GM19324 (cell line): ENCODE results near the gene MET.
"Not testable (repeated sequence)": the region's sequence is repeated elsewhere in the genome, so short reads cannot be mapped to it uniquely, and the experiment has no call there.

Experiments used
- ATAC-seq: cut with Tn5 transposase; IDR thresholded peaks from one replicate; pipeline ENCODE4 v1.9.1; 2021; ENCODE audit warnings: mild to moderate bottlenecking, moderate library complexity; ENCODE audit not compliant: unreplicated experiment, low FRiP score

Gene MET

DNA sequence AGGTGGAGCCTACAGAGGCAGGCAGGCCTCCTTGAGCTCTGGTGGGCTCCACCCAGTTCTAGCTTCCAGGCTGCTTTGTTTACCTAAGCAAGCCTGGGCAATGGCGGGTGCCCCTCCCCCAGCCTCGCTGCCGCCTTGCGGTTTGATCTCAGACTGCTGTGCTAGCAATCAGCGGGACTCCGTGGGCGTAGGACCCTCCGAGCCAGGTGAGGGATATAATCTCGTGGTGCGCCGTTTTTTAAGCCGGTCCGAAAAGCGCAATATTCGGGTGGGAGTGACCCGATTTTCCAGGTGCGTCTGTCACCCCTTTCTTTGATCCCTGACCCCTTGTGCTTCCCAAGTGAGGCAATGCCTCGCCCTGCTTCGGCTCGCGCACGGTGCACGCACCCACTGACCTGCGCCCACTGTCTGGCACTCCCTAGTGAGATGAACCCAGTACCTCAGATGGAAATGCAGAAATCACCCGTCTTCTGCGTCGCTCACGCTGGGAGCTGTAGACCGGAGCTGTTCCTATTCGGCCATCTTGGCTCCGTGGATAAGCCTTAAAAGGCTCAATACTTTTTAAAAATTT, 52.0 kb downstream of the MET start:
- ATAC-seq = not testable (repeated sequence)

DNA sequence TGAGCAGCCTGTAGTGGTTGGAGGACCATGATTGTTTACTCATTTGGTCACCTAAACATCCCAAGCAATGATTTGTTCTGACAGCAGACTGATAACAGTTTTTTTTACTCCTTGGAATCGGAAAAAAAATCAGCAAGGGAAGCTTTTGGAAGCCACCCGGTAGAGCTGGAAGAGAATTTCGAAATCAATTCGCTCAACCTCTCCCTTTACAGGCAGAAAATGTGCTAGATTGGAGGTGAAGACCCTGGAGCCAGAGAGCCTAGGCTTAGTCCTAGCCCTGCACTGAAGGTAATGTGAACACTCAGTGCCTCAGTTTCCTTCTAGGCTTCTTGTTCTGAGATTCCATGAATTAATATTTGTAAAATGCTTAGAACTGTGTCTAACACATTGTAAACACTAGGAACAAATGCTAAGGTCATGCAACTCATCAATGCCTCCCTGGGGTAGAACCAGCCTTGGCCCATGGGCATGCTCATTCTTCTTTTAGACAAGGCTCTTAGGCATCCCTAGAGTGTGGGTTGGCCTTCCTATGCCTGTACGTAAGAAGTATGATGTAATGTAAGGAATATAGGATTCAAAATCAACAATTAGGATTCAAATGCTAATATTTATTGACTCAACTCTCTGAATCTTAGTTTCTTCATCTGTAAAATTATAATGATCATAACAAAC, 52.7 kb downstream of the MET start:
- no peak for ATAC-seq

DNA sequence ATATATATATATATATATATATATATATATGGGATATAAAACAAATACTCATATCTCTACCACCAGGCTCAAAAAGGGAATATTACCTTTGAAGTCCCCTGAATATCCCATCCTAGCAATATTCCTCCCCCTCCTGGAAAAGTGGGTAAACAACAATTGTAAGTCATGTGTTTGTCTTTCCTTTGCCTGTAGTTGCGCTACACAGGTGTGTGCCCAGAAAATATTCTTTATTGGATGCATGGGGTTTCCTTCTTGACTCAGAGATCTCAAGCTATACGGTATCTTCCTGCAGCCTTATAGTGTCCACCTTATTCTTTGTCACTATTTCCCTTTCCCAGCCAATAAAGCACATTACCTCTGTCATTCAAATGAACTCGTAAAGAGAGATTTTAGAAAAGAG, 54.2 kb downstream of the MET start:
- ATAC-seq = no peak

DNA sequence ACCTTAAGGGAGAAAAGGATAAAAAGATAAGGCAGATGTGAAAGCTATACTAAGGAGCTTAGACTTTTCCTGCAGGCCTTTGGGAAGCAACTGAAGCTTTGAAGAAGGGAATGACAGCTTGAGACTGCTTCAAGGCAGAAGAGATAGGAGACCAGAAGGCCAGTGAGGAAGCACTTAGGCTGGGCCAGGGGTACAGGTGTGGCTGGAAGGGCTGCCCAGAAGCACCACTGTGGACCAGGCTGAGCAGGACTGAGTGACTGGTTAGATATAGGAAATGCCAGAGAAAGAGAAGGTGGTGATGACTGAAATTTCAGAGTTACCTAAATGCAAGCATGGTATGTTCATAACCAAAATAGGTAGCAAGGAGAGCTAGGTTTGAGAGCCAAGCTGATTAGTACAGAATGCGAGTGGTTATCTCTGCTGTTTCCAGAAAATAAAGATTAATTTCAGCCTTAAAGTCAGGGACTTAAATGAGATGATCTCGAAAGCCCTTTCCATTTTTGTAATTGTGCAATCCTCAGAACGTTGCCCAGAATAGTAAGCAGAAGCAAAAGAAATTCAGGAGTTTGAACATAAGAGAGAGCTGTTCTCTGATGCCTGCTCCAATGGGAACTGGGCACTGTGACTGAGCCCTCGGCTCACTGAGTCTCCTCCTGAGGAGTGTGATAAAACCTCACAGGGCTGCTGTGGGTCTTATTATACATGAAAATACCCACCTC, 54.9 kb downstream of the MET start:
- no peak for ATAC-seq

DNA sequence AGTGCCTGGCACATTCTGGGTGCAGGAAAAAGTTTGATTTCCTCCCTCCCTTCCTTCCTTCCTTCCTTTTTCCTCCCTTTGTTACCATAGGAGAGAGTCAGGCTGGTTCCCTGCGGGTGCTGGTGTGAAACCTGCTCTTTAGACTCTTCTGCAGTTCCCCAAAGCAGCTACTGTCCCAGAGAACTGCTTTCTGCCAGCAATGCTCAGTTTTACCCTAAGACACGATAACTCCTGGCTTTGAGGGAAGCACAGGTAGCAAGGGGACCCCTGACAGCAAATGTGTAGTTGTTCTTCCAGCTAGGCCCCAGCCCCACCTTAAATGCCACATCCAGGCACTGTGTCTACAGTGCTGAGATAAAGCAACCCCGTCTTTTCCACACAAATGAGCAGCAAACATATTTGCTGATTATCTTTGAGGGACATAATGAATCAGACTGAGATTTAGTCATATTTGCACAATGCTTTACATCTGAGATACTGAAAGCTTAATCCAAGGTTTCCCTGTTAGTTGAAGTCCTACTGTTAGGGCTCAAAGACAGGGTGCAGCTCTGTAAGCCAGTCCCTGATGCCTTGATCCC, 55.5 kb downstream of the MET start:
- ATAC-seq = no peak

DNA sequence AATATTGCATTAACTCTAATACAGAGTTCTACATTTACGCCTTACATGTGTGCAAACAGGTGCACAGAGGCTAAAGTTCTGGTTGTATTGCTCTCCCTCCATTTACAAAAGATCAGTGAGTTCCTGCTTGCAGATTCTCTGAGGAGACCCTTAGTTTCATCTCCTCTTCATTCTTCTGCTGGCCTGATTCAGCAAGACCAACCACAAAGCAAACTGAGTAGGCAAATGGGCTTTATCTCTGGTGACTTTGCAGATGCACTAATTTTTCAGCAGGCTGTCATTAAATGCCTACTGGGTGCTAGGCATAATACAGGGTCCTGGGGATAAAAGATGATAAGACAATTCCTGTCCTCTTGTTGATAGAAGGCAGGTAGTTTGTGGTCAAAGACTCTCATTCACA, 56.4 kb downstream of the MET start:
- ATAC-seq = no peak

DNA sequence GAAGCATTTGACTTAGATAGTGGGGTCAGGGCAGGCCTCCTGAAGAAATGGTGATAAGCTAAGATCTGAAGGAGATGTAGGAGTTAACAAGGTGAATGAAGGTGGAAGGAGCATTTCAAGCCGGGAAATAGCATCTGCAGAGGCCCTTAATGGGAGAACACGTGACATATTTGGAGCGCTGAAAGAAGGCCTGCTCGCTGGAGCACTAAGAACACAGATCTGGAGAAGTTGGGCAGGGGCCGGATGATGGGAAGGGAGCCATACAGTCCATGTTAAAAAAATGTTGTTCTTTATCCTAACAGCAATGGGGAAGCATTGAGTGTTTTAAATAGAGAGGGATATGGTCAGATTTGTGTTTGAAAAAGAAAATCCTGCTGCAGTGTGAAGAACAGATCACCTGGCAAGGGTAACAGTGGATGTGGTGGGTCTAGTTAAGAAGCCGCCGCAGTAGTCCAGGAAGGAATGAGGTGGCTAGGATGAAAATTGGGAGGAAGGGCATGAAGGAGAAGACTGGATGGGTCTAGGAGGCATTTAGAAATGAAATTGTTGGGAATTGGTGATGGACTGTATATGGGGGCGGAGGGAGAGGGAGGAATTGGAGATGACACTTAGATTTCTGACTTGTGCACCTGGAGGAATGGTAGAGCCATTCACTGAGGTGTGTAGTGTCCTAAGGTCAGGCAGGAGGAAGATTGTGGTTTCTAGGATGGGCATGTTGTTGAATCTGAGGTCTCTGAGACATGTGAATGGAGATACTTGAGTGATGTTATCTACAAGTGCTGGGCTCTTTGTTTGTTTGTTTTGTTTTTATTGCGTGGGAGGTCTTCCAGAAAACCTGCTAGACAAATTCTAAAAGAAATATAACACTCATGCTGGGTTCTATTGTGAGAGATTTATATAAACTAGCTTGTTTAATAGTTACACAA, 58.4 kb downstream of the MET start:
- ATAC-seq = no peak

DNA sequence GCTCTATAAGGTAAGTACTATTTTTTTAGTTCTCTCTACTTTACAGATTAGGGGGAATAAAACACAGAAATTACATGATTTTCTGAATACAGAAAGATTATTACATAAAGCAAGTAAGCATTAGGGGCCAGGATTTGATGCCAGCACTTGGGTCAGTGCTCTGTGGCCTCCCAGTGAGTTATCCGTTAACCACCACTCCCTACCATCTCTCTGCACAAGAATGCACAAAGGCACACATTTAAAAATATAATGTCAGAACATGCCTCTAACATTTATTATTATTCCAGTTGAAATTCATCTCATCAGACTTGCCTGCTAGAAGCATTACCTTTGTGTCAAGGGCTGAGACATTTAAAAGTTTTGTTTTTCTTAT, 59.0 kb downstream of the MET start:
- ATAC-seq = no peak

DNA sequence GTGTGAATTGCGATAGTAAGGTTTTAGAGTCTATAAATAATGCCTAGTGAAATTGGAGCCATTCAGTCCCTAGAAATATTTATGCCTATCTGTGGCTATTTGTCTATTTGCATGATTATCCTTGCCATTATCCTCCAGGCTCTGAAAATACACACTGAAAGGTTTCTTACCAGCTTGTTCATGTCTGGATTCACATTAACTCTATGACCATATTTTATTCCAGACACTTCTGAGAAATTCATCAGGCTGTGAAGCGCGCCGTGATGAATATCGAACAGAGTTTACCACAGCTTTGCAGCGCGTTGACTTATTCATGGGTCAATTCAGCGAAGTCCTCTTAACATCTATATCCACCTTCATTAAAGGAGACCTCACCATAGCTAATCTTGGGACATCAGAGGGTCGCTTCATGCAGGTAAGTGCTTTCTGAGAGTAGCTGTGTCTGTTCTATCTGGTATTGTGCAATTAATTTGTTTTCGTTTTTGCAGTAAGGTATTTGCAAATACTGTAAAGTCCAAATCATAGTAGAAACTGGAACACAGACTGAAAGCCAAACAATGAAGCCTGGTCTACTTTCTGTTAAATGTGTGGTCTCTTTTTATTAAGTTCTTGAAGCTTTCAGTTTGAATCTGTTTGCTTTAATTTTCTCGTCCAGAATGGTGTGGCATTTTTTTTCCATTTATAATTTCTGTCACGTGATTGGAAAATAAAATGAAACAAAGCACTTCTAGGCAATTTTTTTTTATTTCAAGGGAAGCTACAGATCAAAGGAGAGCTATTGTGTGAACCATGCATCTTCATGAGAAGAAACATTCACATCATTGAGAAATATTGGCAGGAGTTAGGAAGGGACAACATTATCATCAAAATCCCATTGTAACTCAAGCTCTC, 59.7 kb downstream of the MET start:
- ATAC-seq = no peak

DNA sequence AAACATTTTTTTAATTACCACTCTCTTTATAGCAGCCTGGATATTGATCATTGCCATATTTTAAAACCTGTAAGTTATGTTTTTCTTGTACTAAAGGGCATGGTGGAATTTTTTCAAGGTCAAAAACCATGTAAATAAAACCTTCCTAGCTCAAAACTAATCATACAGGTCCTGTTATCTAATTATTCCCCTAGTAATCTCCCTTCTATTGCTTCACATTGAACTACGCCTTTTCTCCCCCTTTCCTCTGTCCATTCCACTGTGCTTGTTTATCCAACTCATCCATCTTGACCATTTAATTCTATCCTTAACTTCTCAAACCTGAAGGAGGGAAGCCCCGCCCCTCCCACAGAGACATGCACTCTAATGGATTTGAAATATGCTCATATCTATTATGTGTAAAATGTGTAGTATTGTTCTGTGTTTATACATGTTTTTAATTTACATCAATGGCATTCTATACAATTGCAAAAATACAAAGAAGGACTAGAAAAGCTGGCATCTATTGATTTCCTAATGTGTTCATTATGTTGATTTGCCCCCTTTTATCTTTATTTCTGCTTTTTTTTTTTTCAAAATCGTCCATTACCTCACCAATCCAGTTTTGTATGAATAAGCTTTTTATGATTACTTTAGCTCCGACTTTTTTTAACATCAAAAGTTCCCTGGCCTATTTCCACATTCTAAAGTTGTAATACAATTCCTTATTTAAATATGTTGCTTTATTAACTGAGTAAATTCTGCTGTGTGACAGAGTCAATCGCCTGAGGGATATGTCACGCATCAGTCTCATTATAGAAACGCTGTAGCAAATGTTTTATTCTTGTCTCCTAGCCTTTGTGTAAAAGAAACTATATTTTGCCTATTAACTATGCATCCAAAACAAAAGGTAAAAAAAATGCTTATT, 61.0 kb downstream of the MET start:
- ATAC-seq = no peak

DNA sequence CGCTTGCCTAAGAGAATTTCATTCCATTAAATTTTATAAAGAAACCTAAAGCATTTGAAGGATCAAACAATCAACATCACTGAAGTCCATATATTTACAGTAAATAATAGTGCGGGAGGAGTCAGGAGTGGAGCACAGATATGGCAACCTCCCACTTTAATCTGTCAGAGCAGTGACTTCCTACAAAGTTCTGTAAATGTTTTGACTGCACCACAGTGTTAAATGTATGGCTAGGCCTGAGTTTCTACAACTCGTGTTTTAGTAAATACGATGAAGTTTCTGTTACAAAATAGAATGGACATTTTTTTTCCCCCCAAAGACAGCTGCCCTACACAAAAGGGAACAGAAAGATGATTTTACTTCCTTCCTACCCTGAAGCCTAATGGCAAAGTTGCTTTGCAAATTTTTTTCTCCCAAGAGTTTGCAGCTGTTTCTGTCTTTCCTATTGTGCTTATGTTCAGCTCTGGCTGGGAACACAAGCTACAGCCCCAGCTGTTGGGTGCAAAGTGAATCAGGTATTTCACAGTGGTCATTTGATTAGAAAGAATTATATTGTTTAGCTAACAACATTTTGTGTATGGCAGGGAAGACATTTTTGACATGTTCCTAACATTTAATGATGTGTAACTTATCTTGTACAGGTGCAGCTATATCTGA, 62.1 kb downstream of the MET start:
- ATAC-seq = no peak

DNA sequence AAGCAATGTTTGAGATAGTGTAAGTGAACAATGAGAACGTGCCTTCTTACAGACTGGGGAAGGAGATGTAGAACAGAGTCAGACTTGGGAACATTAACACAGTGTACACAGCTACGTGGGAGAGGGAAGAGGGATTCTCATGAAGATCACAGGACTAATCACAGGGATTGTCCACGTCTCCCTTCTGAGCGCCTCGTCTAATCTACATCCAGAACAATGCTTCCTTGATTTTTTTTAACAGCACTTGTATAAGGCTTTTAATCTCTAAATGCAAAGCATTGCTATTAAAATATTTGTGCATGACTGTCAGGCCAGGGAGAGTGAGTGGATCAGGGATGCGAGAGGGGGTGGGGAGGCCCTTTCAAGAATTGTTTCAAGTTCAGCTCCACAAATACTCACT, 62.7 kb downstream of the MET start:
- ATAC-seq = no peak

DNA sequence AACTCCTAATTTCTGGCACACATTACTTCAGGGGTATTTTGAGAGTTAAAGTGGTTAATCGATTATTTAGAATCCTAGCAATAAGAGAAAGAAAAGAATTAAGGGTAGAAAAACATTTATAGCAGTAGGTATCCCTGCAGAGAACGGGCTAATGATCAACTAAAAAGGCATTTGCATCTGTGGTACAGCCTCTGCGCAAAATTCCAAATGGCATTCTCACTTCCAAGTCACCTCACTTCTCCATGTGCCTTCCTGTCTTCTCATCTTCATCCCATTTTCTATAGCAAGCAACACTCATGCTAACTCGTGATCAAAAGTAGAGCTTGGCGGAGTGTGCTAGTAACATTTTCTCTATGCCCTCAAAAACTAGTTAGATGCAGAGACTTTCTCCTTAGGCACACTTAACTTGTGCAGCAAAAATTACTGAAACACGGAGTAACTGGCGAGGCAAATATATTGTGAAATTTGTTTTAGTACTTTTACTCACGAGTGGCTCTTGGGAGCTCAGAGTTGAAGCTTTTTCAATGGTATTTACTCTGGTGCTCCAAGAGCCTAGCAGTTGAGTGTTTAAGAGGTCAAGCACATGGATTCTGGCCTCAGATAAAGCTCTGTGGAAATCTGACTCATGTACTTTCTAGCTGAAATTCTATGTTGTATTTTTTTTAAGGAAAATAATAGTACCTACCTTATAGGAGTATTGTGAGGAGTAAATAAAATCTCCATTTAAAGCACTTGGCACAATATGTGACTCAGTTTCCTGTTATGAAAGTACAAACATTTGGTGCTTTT, 65.1 kb downstream of the MET start:
- no peak for ATAC-seq

DNA sequence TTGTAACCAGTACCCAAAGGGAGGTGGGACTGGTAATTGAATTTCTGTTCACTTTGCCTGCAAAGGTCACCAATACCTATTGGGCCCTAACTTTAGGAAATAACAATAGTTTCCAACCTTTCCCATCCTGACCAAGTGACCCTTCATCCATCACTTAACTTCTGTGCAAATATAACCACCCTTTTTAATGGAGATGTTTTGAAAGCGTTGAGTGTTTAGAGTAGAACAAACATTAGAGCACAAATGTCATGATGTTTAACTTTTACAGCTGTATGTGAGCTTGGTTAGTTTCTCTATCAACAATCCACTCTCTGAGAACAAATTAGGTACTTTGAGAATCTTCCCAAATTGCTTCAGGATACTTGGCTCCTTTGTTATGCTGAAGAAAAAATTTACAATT, 66.4 kb downstream of the MET start:
- no peak for ATAC-seq

DNA sequence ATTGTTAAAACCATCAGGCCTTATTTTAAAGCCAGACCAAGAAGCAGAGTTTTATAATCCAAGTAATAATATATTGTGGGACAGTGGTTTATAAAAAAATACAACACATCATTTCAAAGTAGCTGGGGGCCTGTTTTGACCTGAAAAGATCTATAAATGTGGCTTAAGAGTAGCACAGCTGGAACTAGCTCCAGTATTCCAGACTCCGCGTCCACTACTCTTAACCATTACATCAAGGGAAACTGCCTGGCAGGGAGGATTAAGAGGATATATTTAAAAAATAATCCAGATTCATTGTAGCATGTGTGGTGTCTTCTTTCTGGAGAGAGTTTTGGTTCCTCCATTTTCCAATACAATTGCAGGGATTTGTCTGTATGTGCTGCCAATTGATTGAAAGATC, 67.3 kb downstream of the MET start:
- ATAC-seq = no peak

DNA sequence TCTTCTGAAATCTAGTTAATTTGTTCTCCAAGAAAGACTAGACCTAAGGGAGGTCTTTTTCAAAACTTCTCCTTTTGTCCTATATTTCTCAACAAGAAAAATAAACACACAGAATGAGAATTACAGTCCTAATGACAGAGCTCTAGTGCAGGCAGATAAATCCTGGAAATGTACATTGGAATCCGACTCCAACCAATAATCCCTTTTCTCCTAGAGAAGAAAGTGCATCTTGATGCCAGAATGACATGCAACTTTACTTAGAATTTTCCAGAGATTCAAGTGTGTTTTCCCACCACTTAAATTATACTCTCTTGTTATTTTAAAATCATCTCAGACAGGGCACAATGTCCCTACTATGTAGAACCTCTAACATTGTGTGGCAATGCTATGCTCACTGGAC, 68.2 kb downstream of the MET start:
- no peak for ATAC-seq

DNA sequence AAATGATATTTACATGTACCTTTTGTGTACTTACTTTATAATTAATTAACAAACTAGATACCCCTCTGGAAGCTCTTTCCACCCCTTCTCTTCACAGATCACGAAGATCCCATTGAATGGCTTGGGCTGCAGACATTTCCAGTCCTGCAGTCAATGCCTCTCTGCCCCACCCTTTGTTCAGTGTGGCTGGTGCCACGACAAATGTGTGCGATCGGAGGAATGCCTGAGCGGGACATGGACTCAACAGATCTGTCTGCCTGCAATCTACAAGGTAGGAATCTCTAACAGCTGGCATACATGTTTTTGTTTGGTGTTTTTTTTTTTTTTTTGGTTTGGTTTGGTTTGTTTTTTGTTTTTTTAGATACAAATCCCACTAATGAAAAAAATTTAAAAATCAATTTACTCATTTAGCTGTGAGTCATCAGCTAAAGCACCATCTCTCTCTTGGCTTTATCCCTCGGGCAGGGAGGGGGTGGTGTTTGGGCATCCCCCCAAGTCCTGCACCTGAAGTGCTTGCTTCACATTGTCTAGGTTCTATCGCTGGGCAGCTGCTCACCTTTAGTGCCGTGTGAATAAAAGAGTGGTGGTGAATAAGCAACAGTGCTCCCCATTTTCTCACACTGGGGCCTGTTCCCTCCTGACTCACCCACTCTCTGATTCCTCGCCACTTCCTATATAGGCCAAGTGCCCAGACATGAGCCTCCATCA, 68.9 kb downstream of the MET start:
- ATAC-seq = no peak
